HCT116 (cell line): ENCODE results near the gene NAA40. TPM values are rescaled to one million over a fixed set of nuclear protein-coding genes. Genes with fewer than 3 reads are reported as not detected.

Experiments
- ATAC-seq: fragments of 200-7000 bp; cut with Tn5 transposase; 2 replicates; pipeline ENCODE4 v1.9.1; 2020; ENCODE audit warnings: mild to moderate bottlenecking, moderate library complexity
- BruUV-seq: library from RNA; stranded (reverse); fragments of 400-500 nt; replicated peaks from 2 replicates; lab custom pipeline; 2021; lab: Mats Ljungman, UMichigan
- CTCF ChIA-PET: fragments of 300-600 bp; sonication (Branson Sonifier 250); formaldehyde crosslinking; loops from one replicate; lab custom pipeline; 2021; ENCODE audit warnings: antibody characterized with exemption; lab: Charles Lee
- POLR2A ChIA-PET: fragments of 300-600, 350-600 bp; sonication (Branson Sonifier 250); formaldehyde crosslinking; loops from one replicate; lab custom pipeline; 2021; ENCODE audit warnings: antibody characterized with exemption; lab: Charles Lee
- RAD21 ChIA-PET, 2 experiments: fragments of 300-600 bp; sonication (Branson Sonifier 250); formaldehyde crosslinking; loops; one replicate each; lab custom pipeline; 2023; ENCODE audit warnings: low total read pairs in 2 of 2; ENCODE audit not compliant: uncharacterized antibody in 2 of 2, unreplicated experiment in 2 of 2, low non-redundant PET in 1 of 2; lab: Charles Lee
- DNase-seq: peaks from one replicate; pipeline ENCODE4 v3.0.0-alpha.2; 2010; ENCODE audit warnings: low read depth, low spot score
- H2AFZ ChIP-seq: fragments of 200-600 bp; shearing (Covaris generic), sonication (generic); 2 replicates; pipeline ENCODE4 v1.6.1; 2017; ENCODE audit warnings: low read depth, mixed run types, mixed read lengths, antibody characterized with exemption, low read length; ENCODE audit not compliant: poor library complexity, severe bottlenecking
- H3K27ac ChIP-seq: 2 replicates; pipeline ENCODE4 v1.5.1; 2012; ENCODE audit warnings: low read depth, low read length
- H3K27me3 ChIP-seq: fragments of 200-600 bp; sonication (generic); 2 replicates; pipeline ENCODE4 v1.6.1; 2016; ENCODE audit warnings: mixed run types, low read length, mixed read lengths; ENCODE audit not compliant: insufficient read depth
- H3K36me3 ChIP-seq, 2 experiments: fragments of 200-500 bp in 1 of 2; fragments of 200-600 bp in 1 of 2; sonication (Bioruptor generic) in 1 of 2; sonication (generic) in 1 of 2; 2 replicates each; pipeline versions ENCODE4 v1.5.1 to v1.6.1; 2014 to 2016; ENCODE audit warnings: low read length in 2 of 2, inconsistent platforms in 1 of 2, mixed read lengths in 1 of 2, mixed run types in 1 of 2; ENCODE audit not compliant: insufficient read depth in 2 of 2, control insufficient read depth in 1 of 2
- H3K4me1 ChIP-seq, 2 experiments: fragments of 200-600 bp in 1 of 2; sonication (generic) in 1 of 2; 2 replicates each; pipeline versions ENCODE4 v1.5.1 to v1.6.1; 2012 to 2017; ENCODE audit warnings: low read length in 2 of 2, inconsistent platforms in 1 of 2, mild to moderate bottlenecking in 1 of 2, mixed read lengths in 1 of 2, mixed run types in 1 of 2, moderate library complexity in 1 of 2; ENCODE audit not compliant: insufficient read depth in 2 of 2, control insufficient read depth in 1 of 2
- H3K4me2 ChIP-seq: fragments of 200-600 bp; sonication (generic); 2 replicates; pipeline ENCODE4 v1.6.1; 2017; ENCODE audit warnings: mixed run types, low read length, mixed read lengths
- H3K4me3 ChIP-seq, 2 experiments: fragments of 200-600 bp in 1 of 2; sonication (generic) in 1 of 2; replicated peaks in 1 of 2; 2 replicates each; pipeline ENCODE4 v1.5.1; 2011 to 2016; ENCODE audit warnings: low read length in 2 of 2, control low read depth in 1 of 2, low read depth in 1 of 2, mild to moderate bottlenecking in 1 of 2, mixed read lengths in 1 of 2, mixed run types in 1 of 2
- H3K79me2 ChIP-seq: fragments of 200-600 bp; sonication (generic); 2 replicates; pipeline ENCODE4 v1.6.1; 2017; ENCODE audit warnings: mild to moderate bottlenecking, mixed run types, low read length, moderate library complexity, mixed read lengths; ENCODE audit not compliant: insufficient read depth
- H3K9ac ChIP-seq: fragments of 200-600 bp; sonication (generic); 2 replicates; pipeline ENCODE4 v1.6.1; 2016; ENCODE audit warnings: low read length, mixed read lengths
- H3K9me2 ChIP-seq: fragments of 200-600 bp; sonication (generic), shearing (Covaris generic); 2 replicates; pipeline ENCODE4 v1.6.1; 2017; ENCODE audit warnings: mixed run types, mild to moderate bottlenecking, moderate library complexity; ENCODE audit not compliant: insufficient read depth
- H3K9me3 ChIP-seq, 2 experiments: fragments of 200-500 bp in 1 of 2; fragments of 200-600 bp in 1 of 2; sonication (Bioruptor generic) in 1 of 2; sonication (generic) in 1 of 2; 2 replicates each; pipeline ENCODE4 v1.6.1; 2014 to 2017; ENCODE audit warnings: low read length in 2 of 2, mixed read lengths in 2 of 2, inconsistent platforms in 1 of 2, low read depth in 1 of 2, mild to moderate bottlenecking in 1 of 2, mixed run types in 1 of 2, moderate library complexity in 1 of 2; ENCODE audit not compliant: control insufficient read depth in 1 of 2, insufficient read depth in 1 of 2
- H4K20me1 ChIP-seq: fragments of 200-600 bp; sonication (generic), shearing (Covaris generic); 2 replicates; pipeline ENCODE4 v1.6.1; 2017; ENCODE audit warnings: mixed run types, mild to moderate bottlenecking, moderate library complexity; ENCODE audit not compliant: insufficient read depth
- CEBPB ChIP-seq: IDR thresholded peaks from 2 replicates; pipeline ENCODE4 v1.6.1; 2012; ENCODE audit warnings: low read depth
- ELF1 ChIP-seq: IDR thresholded peaks from 2 replicates; pipeline ENCODE4 v1.6.1; 2012; ENCODE audit warnings: low read depth, borderline replicate concordance
- JUND ChIP-seq: IDR thresholded peaks from 2 replicates; pipeline ENCODE4 v1.6.1; 2012
- POLR2A ChIP-seq: IDR thresholded peaks from 2 replicates; pipeline ENCODE4 v1.7.0; 2011; ENCODE audit warnings: borderline replicate concordance; ENCODE audit not compliant: insufficient read depth, insufficient read length; ENCODE audit errors: extremely low read depth
- RAD21 ChIP-seq: IDR thresholded peaks from 2 replicates; pipeline ENCODE4 v1.6.1; 2012; ENCODE audit warnings: low read depth, mild to moderate bottlenecking
- SIN3A ChIP-seq: IDR thresholded peaks from 2 replicates; pipeline ENCODE4 v1.6.1; 2012; ENCODE audit warnings: low read depth
- SP1 ChIP-seq: IDR thresholded peaks from 2 replicates; pipeline ENCODE4 v1.6.1; 2012; ENCODE audit warnings: low read depth
- SRF ChIP-seq: IDR thresholded peaks from 2 replicates; pipeline ENCODE4 v1.6.1; 2012; ENCODE audit warnings: low read depth
- ZNF274 ChIP-seq: fragments of 200-500 bp; sonication (Bioruptor generic); IDR thresholded peaks from 2 replicates; pipeline ENCODE4 v1.6.1; 2014; ENCODE audit warnings: mild to moderate bottlenecking, low read depth, low read length, inconsistent platforms
- intact Hi-C: fragments of 100-400 bp; cut with micrococcal nuclease; formaldehyde crosslinking; loops from 2 replicates; pipeline ENCODE4 v1.10.0; 2022
- total RNA-seq: library from RNA; stranded (reverse); gene quantifications from one replicate; pipeline ENCODE4 v1.2.1, GENCODE V29; 2021; ENCODE audit not compliant: unreplicated experiment

Gene NAA40
- total RNA-seq, 1 experiment from 2014 or later: 25.3 TPM

DNA sequence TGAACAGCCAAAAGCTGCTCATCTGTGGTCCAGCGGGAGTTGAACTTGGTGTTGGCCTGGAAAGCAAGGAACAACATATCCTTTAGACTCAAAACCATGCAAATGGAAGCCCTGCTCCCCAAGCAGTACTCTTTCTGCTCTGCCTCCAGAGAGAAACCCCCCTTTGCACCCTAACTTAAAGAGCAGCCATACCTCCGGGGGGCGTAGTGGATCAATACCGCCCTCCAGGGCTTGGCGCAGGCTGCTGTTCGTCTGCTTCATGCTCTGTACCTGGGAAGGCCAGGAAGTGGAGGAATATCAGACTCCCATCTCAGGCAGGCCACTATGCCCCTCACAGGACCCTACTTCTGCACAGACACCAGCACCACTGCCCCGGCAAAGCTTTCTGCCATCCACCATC is 26.1 kb upstream of the NAA40 start:
- Histone ChIP-seq H3K9ac (no peak overlapping the region), H3K79me2 (no peaks in the 10 kb centered on the region), H3K9me3 (no peaks in the 10 kb centered on the region), H3K27ac (no peak overlapping the region), H4K20me1 (no peaks in the 10 kb centered on the region), H3K4me3 (no peak overlapping the region), H2AFZ (no peak overlapping the region), H3K36me3 (peaks cover 0 to 4% of the 10 kb centered on the region in 2 experiments; a peak in 1 of 4 replicates), H3K4me2 (no peak overlapping the region), H3K27me3 (no peaks in the 10 kb centered on the region), H3K9me2 (no peaks in the 10 kb centered on the region), H3K4me1 (peaks cover 9 to 17% of the 10 kb centered on the region in 2 experiments)
- ChIA-PET RAD21 (no interaction called here), CTCF (interaction anchor here (1.2 kb wide), 1 partner anchor 235 kb away, joined by 3 read pairs; no protein-coding TSS in a partner anchor), POLR2A (no interaction called here)
- DNase-seq: no peak
- intact Hi-C loops: no loop called here
- TF ChIP-seq JUND (no peak), CEBPB (no peak)
- BruUV-seq: no TSS peak
- no peak for ATAC-seq

DNA sequence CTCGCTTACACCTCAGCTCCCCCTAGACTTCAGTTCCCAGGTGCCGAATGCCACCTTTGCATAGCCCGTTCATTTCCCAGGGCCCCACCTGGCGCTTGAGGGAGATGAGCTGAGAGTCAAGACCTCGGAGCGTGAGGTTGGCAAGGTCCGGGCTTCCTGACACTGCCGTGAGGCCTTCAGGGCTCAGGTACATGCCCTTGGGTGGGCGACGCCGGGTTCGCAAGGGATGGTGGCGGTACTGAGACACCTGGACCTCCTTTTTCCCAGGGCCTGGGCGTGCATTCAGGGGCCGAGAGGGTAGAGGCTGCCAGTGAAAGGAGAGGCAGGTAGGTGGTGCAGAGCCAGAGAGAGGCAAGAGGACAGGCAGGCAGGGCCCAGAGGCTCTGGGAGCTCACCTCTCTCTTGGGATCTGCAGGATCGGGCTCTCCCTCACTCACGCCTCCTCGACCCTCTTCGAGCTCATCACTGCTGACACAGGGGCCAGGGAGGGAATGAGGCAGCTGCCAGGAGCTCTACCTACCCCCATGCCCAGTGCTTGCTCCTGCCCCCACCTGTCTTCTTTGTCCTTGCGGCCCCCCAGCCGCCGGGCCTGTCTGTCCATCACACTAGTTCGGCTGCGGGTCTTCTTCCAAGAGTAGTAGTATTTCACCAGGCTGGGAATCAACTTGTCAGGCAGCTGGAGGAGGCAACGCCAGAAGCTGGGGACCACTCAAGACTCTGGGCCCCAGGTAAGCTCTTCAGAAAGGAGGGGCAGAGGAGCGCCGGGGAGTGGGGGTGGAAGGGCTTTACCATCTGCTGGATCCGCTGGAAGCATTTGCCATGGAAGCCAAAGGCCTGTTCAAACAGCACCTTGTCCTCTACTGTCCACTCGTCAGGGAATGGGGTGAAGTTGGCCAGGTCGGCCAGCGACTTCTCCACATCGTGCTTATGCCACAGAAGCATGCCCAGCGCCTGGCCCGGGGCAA is 24.7 kb upstream of the NAA40 start:
- CTCF ChIA-PET: interaction anchor here (1.2 kb wide), 1 partner anchor 234 kb away, joined by 3 read pairs; no protein-coding TSS in a partner anchor

More for the DNA sequence above, 24.7 kb upstream of the NAA40 start:
- no peak for TF ChIP-seq ELF1
- TF ChIP-seq SP1: no peak
- TF ChIP-seq SIN3A: no peak
- TF ChIP-seq RAD21: no peak
- no peak for TF ChIP-seq JUND
- no peak for TF ChIP-seq POLR2A
- TF ChIP-seq ZNF274: no peak
- TF ChIP-seq SRF: no peak
- intact Hi-C loops: no loop called here
- H3K9me3 ChIP-seq: no peaks in the 10 kb centered on the region
- ChIA-PET POLR2A (no interaction called here), RAD21 (no interaction called here)
- ATAC-seq (no peak), DNase-seq (no peak)
- H4K20me1 ChIP-seq: no peaks in the 10 kb centered on the region
- no peaks in the 10 kb centered on the region for H3K79me2 ChIP-seq
- H2AFZ ChIP-seq: no peak overlapping the region
- no peak overlapping the region for H3K4me3 ChIP-seq
- H3K36me3 ChIP-seq: no peaks in the 10 kb centered on the region; a peak in 1 of 4 replicates
- H3K4me2 ChIP-seq: no peak overlapping the region
- BruUV-seq: TSS peak; percentile 24
- H3K4me1 ChIP-seq: peaks cover 17 to 32% of the 10 kb centered on the region in 2 experiments
- no peak overlapping the region; the same call in 1 of the 2 replicates for H3K27ac ChIP-seq
- H3K9ac ChIP-seq: no peak overlapping the region
- H3K9me2 ChIP-seq: no peaks in the 10 kb centered on the region
- no peaks in the 10 kb centered on the region for H3K27me3 ChIP-seq
